OCI-LY7 (cell line): ENCODE data around the gene CIT. TPM values are rescaled to one million over a fixed set of nuclear protein-coding genes. Genes with fewer than 3 reads are reported as not detected.

Source experiments
- BruUV-seq: library from RNA; stranded (reverse); fragments of 400-500 nt; replicated peaks from 2 replicates; lab custom pipeline; 2021; lab: Mats Ljungman, UMichigan
- CTCF ChIA-PET: fragments of 300-600 bp; sonication (Branson Sonifier 250); formaldehyde crosslinking; loops from one replicate; lab custom pipeline; 2022; ENCODE audit warnings: antibody characterized with exemption; ENCODE audit not compliant: unreplicated experiment; lab: Charles Lee
- POLR2A ChIA-PET: fragments of 300-600 bp; sonication (Branson Sonifier 250); formaldehyde crosslinking; loops from one replicate; lab custom pipeline; 2022; ENCODE audit warnings: antibody characterized with exemption; lab: Charles Lee
- DNase-seq: peaks from one replicate; pipeline ENCODE4 v3.0.0-alpha.2; 2015; ENCODE audit warnings: low spot score
- H2AFZ ChIP-seq: fragments of 200-600 bp; sonication (generic), shearing (Covaris generic); 2 replicates; pipeline ENCODE4 v1.6.1; 2014; ENCODE audit warnings: mild to moderate bottlenecking, antibody characterized with exemption, low read length, moderate library complexity
- H3K27ac ChIP-seq: fragments of 200-600 bp; sonication (generic); 2 replicates; pipeline ENCODE4 v1.5.1; 2014; ENCODE audit warnings: mixed run types, low read depth, mild to moderate bottlenecking, moderate library complexity, low read length, inconsistent platforms; ENCODE audit not compliant: poor library complexity, severe bottlenecking
- H3K36me3 ChIP-seq: fragments of 200-600 bp; sonication (generic); 2 replicates; pipeline ENCODE4 v1.6.1; 2014; ENCODE audit warnings: mild to moderate bottlenecking, antibody characterized with exemption, low read length, moderate library complexity, mixed read lengths; ENCODE audit not compliant: insufficient read depth
- H3K4me1 ChIP-seq: fragments of 200-600 bp; sonication (generic); 2 replicates; pipeline ENCODE4 v1.5.1; 2014; ENCODE audit warnings: mild to moderate bottlenecking, low read length; ENCODE audit not compliant: insufficient read depth, poor library complexity, severe bottlenecking
- H3K4me2 ChIP-seq: fragments of 200-600 bp; sonication (generic); 2 replicates; pipeline ENCODE4 v1.6.1; 2014; ENCODE audit warnings: mild to moderate bottlenecking, low read length
- H3K4me3 ChIP-seq: fragments of 200-600 bp; sonication (generic); 2 replicates; pipeline ENCODE4 v1.5.1; 2014; ENCODE audit warnings: mild to moderate bottlenecking, low read depth, low read length; ENCODE audit not compliant: poor library complexity, severe bottlenecking
- H3K79me2 ChIP-seq: fragments of 200-600 bp; sonication (generic); 2 replicates; pipeline ENCODE4 v1.6.1; 2016; ENCODE audit warnings: low read depth, mild to moderate bottlenecking, low read length, moderate library complexity, mixed read lengths; ENCODE audit not compliant: insufficient read depth
- H3K9me2 ChIP-seq: fragments of 200-600 bp; sonication (generic); 2 replicates; pipeline ENCODE4 v1.6.1; 2016; ENCODE audit warnings: mild to moderate bottlenecking, low read length, mixed read lengths; ENCODE audit not compliant: insufficient read depth
- H3K9me3 ChIP-seq: fragments of 200-600 bp; sonication (generic); 2 replicates; pipeline ENCODE4 v1.6.1; 2014; ENCODE audit warnings: mild to moderate bottlenecking, mixed run types, low read length, mixed read lengths
- H4K20me1 ChIP-seq: fragments of 200-600 bp; sonication (generic); 2 replicates; pipeline ENCODE4 v1.6.1; 2014; ENCODE audit warnings: mild to moderate bottlenecking, antibody characterized with exemption, low read length, moderate library complexity, mixed read lengths; ENCODE audit not compliant: insufficient read depth
- CTCF ChIP-seq: fragments of 200-600 bp; sonication (generic); conservative IDR thresholded peaks from 2 replicates; pipeline ENCODE4 v1.5.1; 2014; ENCODE audit warnings: mild to moderate bottlenecking, antibody characterized with exemption, low read length, moderate library complexity, mixed read lengths
- EZH2phosphoT487 ChIP-seq: fragments of 200-600 bp; sonication (generic); IDR thresholded peaks from 2 replicates; pipeline ENCODE4 v1.6.1; 2018; ENCODE audit warnings: low read depth, borderline replicate concordance, mild to moderate bottlenecking, mixed run types, antibody characterized with exemption, low read length, moderate library complexity, mixed read lengths
- intact Hi-C: fragments of 100-400 bp; cut with micrococcal nuclease; formaldehyde crosslinking; loops from one replicate; pipeline ENCODE4 v1.10.0; 2022; ENCODE audit not compliant: unreplicated experiment
- total RNA-seq, 2 experiments: library from RNA; depleted of rRNA in 1 of 2; stranded (reverse); fragments of >200 nt in 1 of 2; shearing (Covaris generic) in 1 of 2; gene quantifications; 2 replicates each; pipeline ENCODE4 v1.2.3, GENCODE V29; 2014 to 2022

CIT gene
- total RNA-seq, 2 experiments from 2014 or later = 33.4 to 90.1 TPM

- Histone ChIP-seq H3K4me3 (no peak overlapping the region), H4K20me1 (no peaks in the 10 kb centered on the region), H3K4me2 (no peak overlapping the region), H3K79me2 (no peaks in the 10 kb centered on the region), H3K9me2 (no peaks in the 10 kb centered on the region), H2AFZ (no peak overlapping the region), H3K36me3 (peaks cover 84% of the 10 kb centered on the region), H3K27ac (no peak overlapping the region), H3K4me1 (no peaks in the 10 kb centered on the region), H3K9me3 (no peaks in the 10 kb centered on the region)
- ChIA-PET POLR2A (interaction anchor here (0.6 kb wide), 1 partner anchor 85 kb away, joined by 4 read pairs; no protein-coding TSS in a partner anchor), CTCF (no interaction called here)
- no peak for DNase-seq
- intact Hi-C loops = no loop called here
- TF ChIP-seq EZH2phosphoT487 = no peak
- TF ChIP-seq CTCF = no peak
- BruUV-seq = no TSS peak
Measured at GRCh38 chr12:119775246-119775895, 101.7 kb downstream of the CIT start.

GRCh38 chr12:119772431-119772830, 104.7 kb downstream of the CIT start:
- no peaks in the 10 kb centered on the region for H3K79me2 ChIP-seq
- ChIA-PET CTCF (no interaction called here), POLR2A (interaction anchor here (0.6 to 0.7 kb wide), 3 partner anchors 14 to 1359 kb away, joined by 3 to 7 read pairs (median 3); no protein-coding TSS in a partner anchor)
- no peak overlapping the region for H3K4me3 ChIP-seq
- no peaks in the 10 kb centered on the region for H3K9me3 ChIP-seq
- no peak overlapping the region for H3K4me2 ChIP-seq
- H3K36me3 ChIP-seq = peaks cover 81% of the 10 kb centered on the region
- no peak for TF ChIP-seq EZH2phosphoT487
- TF ChIP-seq CTCF = no peak
- no peaks in the 10 kb centered on the region for H4K20me1 ChIP-seq
- no peaks in the 10 kb centered on the region for H3K9me2 ChIP-seq
- H3K27ac ChIP-seq = no peak overlapping the region
- no peaks in the 10 kb centered on the region for H3K4me1 ChIP-seq
- BruUV-seq = no TSS peak
- DNase-seq = no peak
- intact Hi-C loops = no loop called here
- no peak overlapping the region for H2AFZ ChIP-seq

- Histone ChIP-seq H3K79me2 (no peaks in the 10 kb centered on the region), H4K20me1 (no peaks in the 10 kb centered on the region), H3K27ac (no peak overlapping the region), H3K4me2 (no peak overlapping the region), H2AFZ (no peak overlapping the region), H3K36me3 (peaks cover 85% of the 10 kb centered on the region), H3K9me2 (no peaks in the 10 kb centered on the region), H3K9me3 (no peaks in the 10 kb centered on the region), H3K4me1 (no peaks in the 10 kb centered on the region), H3K4me3 (no peak overlapping the region)
- POLR2A ChIA-PET = no interaction called here
- TSS peak; percentile 33 for BruUV-seq
- DNase-seq = no peak
- TF ChIP-seq CTCF (no peak), EZH2phosphoT487 (no peak)
- CTCF ChIA-PET = no interaction called here
- intact Hi-C loops = no loop called here
Measured at GRCh38 chr12:119770146-119770545, 107.0 kb downstream of the CIT start.
